Hepatocyte (in vitro differentiated cells): ENCODE measurements around the gene UQCRHL. TPM values are rescaled to one million over a fixed set of nuclear protein-coding genes. Genes with fewer than 3 reads are reported as not detected.

Experiments
- DNase-seq: peaks from one replicate; pipeline ENCODE4 v3.0.0-alpha.2; 2016; ENCODE audit warnings: low spot score
- H2AFZ ChIP-seq: fragments of 200-600 bp; sonication (generic); 2 replicates; pipeline ENCODE4 v1.6.0; 2016; ENCODE audit warnings: antibody characterized with exemption, mild to moderate bottlenecking
- H3K27ac ChIP-seq: fragments of 200-600 bp; sonication (generic); 2 replicates; pipeline ENCODE4 v1.5.1; 2016; ENCODE audit warnings: mild to moderate bottlenecking
- H3K27me3 ChIP-seq: fragments of 200-600 bp; sonication (generic); 2 replicates; pipeline ENCODE4 v1.6.1; 2016
- H3K36me3 ChIP-seq: fragments of 200-600 bp; sonication (generic); replicated peaks from 2 replicates; pipeline ENCODE4 v1.5.1; 2016; ENCODE audit warnings: low read depth; ENCODE audit not compliant: insufficient read depth
- H3K4me1 ChIP-seq: fragments of 200-600 bp; sonication (generic); 2 replicates; pipeline ENCODE4 v1.5.1; 2016; ENCODE audit warnings: mild to moderate bottlenecking, moderate library complexity; ENCODE audit not compliant: insufficient read depth
- H3K4me2 ChIP-seq: fragments of 200-600 bp; sonication (generic); 2 replicates; pipeline ENCODE4 v1.6.0; 2016
- H3K4me3 ChIP-seq: fragments of 200-600 bp; sonication (generic); 2 replicates; pipeline ENCODE4 v1.5.1; 2016; ENCODE audit warnings: mild to moderate bottlenecking
- H3K79me2 ChIP-seq: fragments of 200-600 bp; sonication (generic); 2 replicates; pipeline ENCODE4 v1.6.0; 2017; ENCODE audit warnings: mild to moderate bottlenecking
- H3K9me2 ChIP-seq: fragments of 200-600 bp; sonication (generic); replicated peaks from 2 replicates; pipeline ENCODE4 v1.6.0; 2017; ENCODE audit warnings: mild to moderate bottlenecking; ENCODE audit not compliant: insufficient read depth
- H3K9me3 ChIP-seq: fragments of 200-600 bp; sonication (generic); 2 replicates; pipeline ENCODE4 v1.5.1; 2016; ENCODE audit warnings: low read depth, mild to moderate bottlenecking
- H4K20me1 ChIP-seq: fragments of 200-600 bp; sonication (generic); 2 replicates; pipeline ENCODE4 v1.6.0; 2016; ENCODE audit warnings: mild to moderate bottlenecking; ENCODE audit not compliant: insufficient read depth, poor library complexity, severe bottlenecking
- EZH2 ChIP-seq: fragments of 200-600 bp; sonication (generic); IDR thresholded peaks from 2 replicates; pipeline ENCODE4 v1.6.1; 2016; ENCODE audit warnings: antibody characterized with exemption, mild to moderate bottlenecking, borderline replicate concordance
- EZH2phosphoT487 ChIP-seq: fragments of 200-600 bp; sonication (generic); IDR thresholded peaks from one replicate; pipeline ENCODE4 v1.6.1; 2018; ENCODE audit warnings: antibody characterized with exemption, mild to moderate bottlenecking, low read depth, moderate library complexity; ENCODE audit not compliant: unreplicated experiment, severe bottlenecking
- WGBS: methylation state at CpG from one replicate; pipeline ENCODE4 v1.1.6; 2016; ENCODE audit warnings: low lambda C conversion rate; ENCODE audit errors: missing lambda C conversion rate; 5-methylcytosine and 5-hydroxymethylcytosine counted together
- polyA plus RNA-seq: library from polyadenylated mRNA; unstranded; fragments of >200 nt; fragmentation: Nextera tagmentation; extraction: Ambion mirVana; gene quantifications from 2 replicates; pipeline ENCODE4 v1.2.1, GENCODE V29; 2016
- total RNA-seq: library from RNA; depleted of rRNA; stranded (reverse); fragments of >200 nt; gene quantifications from 2 replicates; pipeline ENCODE4 v1.2.3, GENCODE V29; 2014
- TF ChIP-seq, protein P1 (sequence below): fragments of 200-600 bp; sonication (generic); IDR thresholded peaks from 2 replicates; pipeline ENCODE4 v1.5.1; 2016; ENCODE audit warnings: antibody characterized with exemption, mild to moderate bottlenecking; ENCODE audit not compliant: poor library complexity

UQCRHL gene
- total and polyA plus RNA-seq, 2 experiments from 2014 or later: 1.0 to 2.6 TPM

DNA sequence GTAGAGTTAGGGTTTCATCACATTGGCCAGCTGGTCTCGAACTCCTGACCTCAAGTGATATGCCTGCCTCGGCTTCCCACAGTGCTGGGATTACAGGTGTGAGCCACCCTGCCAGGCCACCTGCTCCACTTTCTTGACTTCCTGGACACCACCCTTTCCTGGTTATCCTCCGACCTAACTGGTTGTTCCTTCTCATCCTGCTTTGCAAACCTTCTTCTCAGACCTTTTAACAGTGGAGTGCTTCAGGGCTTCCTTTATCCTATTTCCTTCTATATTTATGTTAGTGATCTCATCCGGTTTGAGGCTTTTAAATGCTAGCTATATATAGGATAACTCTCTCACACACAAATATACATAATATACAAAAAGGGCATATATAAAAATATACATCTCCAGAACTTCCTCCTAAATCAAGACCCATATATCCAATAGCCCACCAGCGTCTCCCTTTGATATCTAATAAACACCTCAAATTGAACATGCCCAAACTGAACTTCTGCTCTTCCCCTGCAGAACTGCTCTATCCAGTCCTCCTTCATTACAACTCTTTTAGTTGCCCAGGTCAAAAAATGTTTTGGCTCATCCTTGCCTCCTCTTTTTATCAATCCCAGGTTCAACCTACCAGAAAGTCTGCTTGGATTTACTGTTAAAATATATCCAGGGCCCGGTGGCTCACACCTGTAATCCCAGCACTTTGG is 19.5 kb upstream of the UQCRHL start:
- peaks cover 8% of the 10 kb centered on the region for H3K79me2 ChIP-seq
- no peaks in the 10 kb centered on the region for H4K20me1 ChIP-seq
- 84% methylated on average over 6 of the region's 6 CpGs for WGBS
- DNase-seq: no peak
- H3K4me2 ChIP-seq: no peak overlapping the region
- no peaks in the 10 kb centered on the region for H3K9me3 ChIP-seq
- no peaks in the 10 kb centered on the region for H3K4me1 ChIP-seq
- no peak for TF ChIP-seq EZH2
- TF ChIP-seq EZH2phosphoT487: no peak
- TF ChIP-seq, protein P1, sequence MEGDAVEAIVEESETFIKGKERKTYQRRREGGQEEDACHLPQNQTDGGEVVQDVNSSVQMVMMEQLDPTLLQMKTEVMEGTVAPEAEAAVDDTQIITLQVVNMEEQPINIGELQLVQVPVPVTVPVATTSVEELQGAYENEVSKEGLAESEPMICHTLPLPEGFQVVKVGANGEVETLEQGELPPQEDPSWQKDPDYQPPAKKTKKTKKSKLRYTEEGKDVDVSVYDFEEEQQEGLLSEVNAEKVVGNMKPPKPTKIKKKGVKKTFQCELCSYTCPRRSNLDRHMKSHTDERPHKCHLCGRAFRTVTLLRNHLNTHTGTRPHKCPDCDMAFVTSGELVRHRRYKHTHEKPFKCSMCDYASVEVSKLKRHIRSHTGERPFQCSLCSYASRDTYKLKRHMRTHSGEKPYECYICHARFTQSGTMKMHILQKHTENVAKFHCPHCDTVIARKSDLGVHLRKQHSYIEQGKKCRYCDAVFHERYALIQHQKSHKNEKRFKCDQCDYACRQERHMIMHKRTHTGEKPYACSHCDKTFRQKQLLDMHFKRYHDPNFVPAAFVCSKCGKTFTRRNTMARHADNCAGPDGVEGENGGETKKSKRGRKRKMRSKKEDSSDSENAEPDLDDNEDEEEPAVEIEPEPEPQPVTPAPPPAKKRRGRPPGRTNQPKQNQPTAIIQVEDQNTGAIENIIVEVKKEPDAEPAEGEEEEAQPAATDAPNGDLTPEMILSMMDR: no peak
- no peak overlapping the region for H3K4me3 ChIP-seq
- H3K27me3 ChIP-seq: no peaks in the 10 kb centered on the region
- H3K9me2 ChIP-seq: no peaks in the 10 kb centered on the region
- no peak overlapping the region for H3K27ac ChIP-seq
- H3K36me3 ChIP-seq: no peaks in the 10 kb centered on the region
- H2AFZ ChIP-seq: no peak overlapping the region

GRCh38 chr1:15825800-15826199 is 18.4 kb upstream of the UQCRHL start:
- H2AFZ ChIP-seq: no peak overlapping the region
- no peaks in the 10 kb centered on the region for H3K4me1 ChIP-seq
- H3K4me2 ChIP-seq: no peak overlapping the region
- no peak overlapping the region for H3K27ac ChIP-seq
- no peak overlapping the region for H3K4me3 ChIP-seq
- no peaks in the 10 kb centered on the region for H3K9me2 ChIP-seq
- H3K36me3 ChIP-seq: no peaks in the 10 kb centered on the region
- TF ChIP-seq, protein P1: no peak
- no peak for TF ChIP-seq EZH2phosphoT487
- no peak for TF ChIP-seq EZH2
- H3K79me2 ChIP-seq: peaks cover 3% of the 10 kb centered on the region
- no peak for DNase-seq
- no peaks in the 10 kb centered on the region for H3K9me3 ChIP-seq
- no peaks in the 10 kb centered on the region for H4K20me1 ChIP-seq
- H3K27me3 ChIP-seq: no peaks in the 10 kb centered on the region

- 88% methylated on average over 3 of the region's 3 CpGs for WGBS
- Histone ChIP-seq H3K4me1 (no peaks in the 10 kb centered on the region), H3K4me2 (no peak overlapping the region), H3K79me2 (no peaks in the 10 kb centered on the region), H3K4me3 (no peak overlapping the region), H3K36me3 (no peaks in the 10 kb centered on the region), H3K27ac (no peak overlapping the region), H4K20me1 (no peaks in the 10 kb centered on the region), H2AFZ (no peak overlapping the region), H3K9me2 (no peaks in the 10 kb centered on the region), H3K9me3 (no peaks in the 10 kb centered on the region), H3K27me3 (no peaks in the 10 kb centered on the region)
- DNase-seq: no peak
- no peak for TF ChIP-seq EZH2
- TF ChIP-seq, protein P1: no peak
- no peak for TF ChIP-seq EZH2phosphoT487
Observed at GRCh38 chr1:15820478-15820877, 13.0 kb upstream of the UQCRHL start.
